Astrocyte of the cerebellum (primary cell): ENCODE results near the gene XXYLT1.
A peak's percentile ranks its signal among the peaks of the same experiment; 100 is the strongest.
"Not testable (repeated sequence)": the region's sequence is repeated elsewhere in the genome, so short reads cannot be mapped to it uniquely, and the experiment has no call there.

Source experiments
- DNase-seq: peaks from one replicate; pipeline ENCODE4 v3.0.0-alpha.2; 2011; ENCODE audit warnings: low read depth
- H3K4me3 ChIP-seq: 2 replicates; pipeline ENCODE4 v1.5.1; 2011; ENCODE audit warnings: mild to moderate bottlenecking, low read depth, low read length, moderate library complexity
- in situ Hi-C: cut with HindIII; loops from 2 replicates; pipeline ENCODE4 v1.10.0; 2017; ENCODE audit warnings: low sequenced_read_pairs
- TF ChIP-seq, protein P1 (sequence below): IDR thresholded peaks from 2 replicates; pipeline ENCODE4 v1.5.1; 2012; ENCODE audit warnings: low read length, low read depth, moderate library complexity, mild to moderate bottlenecking; ENCODE audit errors: missing control alignments

Gene XXYLT1

DNA sequence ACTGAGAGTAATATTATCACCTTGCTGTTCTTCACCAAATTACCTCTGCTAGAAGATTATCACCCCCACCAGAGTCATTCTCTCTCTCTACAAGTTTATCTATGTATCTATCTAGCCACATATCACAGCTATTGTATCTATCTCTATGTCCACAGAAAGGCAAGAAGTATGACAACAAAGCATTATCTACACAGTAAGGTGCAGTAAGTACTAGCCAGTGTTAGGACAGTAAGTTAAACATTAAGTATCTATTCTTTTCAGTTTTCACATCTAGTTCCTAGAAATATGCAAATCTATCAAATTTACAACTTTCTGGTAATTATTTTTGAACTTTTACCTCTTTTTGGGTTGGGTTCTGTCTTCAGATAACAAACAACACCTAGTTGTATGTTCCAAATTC lies 26.5 kb upstream of the XXYLT1 start:
- in situ Hi-C loops, result no loop called here
- DNase-seq, result no peak
- TF ChIP-seq, protein P1, sequence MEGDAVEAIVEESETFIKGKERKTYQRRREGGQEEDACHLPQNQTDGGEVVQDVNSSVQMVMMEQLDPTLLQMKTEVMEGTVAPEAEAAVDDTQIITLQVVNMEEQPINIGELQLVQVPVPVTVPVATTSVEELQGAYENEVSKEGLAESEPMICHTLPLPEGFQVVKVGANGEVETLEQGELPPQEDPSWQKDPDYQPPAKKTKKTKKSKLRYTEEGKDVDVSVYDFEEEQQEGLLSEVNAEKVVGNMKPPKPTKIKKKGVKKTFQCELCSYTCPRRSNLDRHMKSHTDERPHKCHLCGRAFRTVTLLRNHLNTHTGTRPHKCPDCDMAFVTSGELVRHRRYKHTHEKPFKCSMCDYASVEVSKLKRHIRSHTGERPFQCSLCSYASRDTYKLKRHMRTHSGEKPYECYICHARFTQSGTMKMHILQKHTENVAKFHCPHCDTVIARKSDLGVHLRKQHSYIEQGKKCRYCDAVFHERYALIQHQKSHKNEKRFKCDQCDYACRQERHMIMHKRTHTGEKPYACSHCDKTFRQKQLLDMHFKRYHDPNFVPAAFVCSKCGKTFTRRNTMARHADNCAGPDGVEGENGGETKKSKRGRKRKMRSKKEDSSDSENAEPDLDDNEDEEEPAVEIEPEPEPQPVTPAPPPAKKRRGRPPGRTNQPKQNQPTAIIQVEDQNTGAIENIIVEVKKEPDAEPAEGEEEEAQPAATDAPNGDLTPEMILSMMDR, result no peak
- no peak overlapping the region for H3K4me3 ChIP-seq

DNA sequence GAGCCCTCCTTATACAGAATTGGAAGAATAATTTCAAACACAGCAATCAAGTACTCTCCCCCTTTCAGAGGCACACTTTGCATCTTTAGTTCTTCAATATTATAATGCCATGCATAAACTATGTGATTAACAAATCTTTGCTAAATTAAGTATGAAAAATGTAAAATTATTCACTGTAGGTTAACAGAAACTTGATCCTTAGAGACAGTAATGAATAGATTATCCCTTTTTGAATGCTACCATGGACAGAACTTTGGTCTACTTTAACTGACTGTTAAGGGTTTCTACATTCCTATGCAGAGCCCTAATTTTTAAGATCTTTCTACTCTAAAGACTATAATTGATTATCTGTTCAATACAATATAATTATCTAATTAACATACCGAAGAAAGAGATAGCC lies 25.7 kb upstream of the XXYLT1 start:
- TF ChIP-seq, protein P1, result no peak
- in situ Hi-C loops, result no loop called here

DNA sequence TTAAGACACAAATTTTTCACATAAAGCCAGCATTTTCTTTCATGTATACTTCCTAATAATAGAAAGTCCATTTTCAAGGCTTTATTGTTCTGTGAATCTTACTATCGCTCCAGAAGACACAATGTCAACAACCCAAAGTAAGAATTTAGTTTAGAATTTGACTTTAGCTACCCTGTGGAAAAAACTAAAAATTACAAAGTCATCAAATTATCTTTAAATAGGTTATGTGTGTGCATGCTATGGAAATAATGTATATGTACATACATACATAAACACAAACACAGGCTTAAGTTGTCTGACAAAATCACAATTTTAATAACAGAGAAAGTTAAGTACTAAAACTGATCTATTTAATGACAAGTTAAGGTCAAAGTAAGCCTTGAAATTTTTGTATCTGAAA lies 20.2 kb upstream of the XXYLT1 start:
- no peak for DNase-seq
- in situ Hi-C loops, result no loop called here
- TF ChIP-seq, protein P1, result no peak
- H3K4me3 ChIP-seq, result no peak overlapping the region

More for the DNA sequence above, 25.7 kb upstream of the XXYLT1 start:
- H3K4me3 ChIP-seq, result no peak overlapping the region
- no peak for DNase-seq

DNA sequence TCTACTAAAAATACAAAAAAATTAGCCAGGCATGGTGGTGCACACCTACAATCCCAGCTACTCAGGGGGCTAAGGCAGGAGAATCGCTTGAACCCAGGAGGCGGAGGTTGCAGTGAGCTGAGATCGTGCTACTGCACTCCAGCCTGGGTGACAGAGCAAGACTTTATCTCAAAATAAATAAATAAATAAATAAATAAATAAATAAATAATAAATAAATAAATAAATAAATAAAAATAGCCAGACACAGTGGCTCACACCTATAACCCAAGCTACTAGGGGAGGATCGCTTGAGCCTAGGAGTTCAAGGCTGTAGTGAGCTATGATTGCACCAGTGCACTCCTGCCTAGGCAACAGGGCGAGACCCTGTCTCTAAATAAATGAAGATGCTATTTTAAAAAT lies 19.7 kb upstream of the XXYLT1 start:
- H3K4me3 ChIP-seq, in situ Hi-C loops, DNase-seq: not testable (repeated sequence)

DNA sequence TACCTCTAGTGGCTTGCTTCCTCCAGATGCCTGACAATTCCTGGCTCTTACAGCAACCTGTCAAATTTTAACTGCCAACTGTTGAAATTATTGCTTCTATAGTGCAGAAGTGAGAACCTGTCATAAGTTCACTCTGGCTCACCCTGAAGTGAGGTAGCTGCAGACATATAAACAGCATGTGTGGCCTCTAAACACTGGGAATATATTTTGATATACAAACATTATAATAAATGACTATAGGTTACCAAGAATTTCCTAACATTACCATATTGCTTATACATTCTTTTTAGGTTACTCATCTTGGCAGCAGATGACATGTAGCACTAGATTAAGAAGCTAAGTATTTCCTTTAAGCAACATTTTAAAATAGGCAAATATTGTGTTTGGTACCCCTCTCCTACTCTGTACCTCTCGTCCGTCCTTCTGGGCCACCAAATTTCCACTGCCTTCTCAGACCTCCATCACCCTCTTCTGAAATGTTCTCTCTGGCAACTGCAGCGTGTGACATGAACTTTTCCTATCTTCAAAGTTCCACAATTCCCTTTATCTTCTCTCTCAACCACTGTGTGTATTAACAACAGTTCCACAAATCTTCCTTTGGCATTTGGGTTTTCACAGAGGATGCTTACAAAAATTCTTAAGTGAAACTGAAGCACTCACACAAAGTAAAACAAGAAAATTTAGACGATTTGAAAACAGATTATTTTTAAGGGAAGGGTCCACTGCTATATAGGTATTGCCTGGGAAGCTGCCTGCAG lies 15.3 kb upstream of the XXYLT1 start:
- DNase-seq, result peak; percentile 18
- in situ Hi-C loops, result no loop called here
- H3K4me3 ChIP-seq, result no peak overlapping the region
- TF ChIP-seq, protein P1, result no peak

DNA sequence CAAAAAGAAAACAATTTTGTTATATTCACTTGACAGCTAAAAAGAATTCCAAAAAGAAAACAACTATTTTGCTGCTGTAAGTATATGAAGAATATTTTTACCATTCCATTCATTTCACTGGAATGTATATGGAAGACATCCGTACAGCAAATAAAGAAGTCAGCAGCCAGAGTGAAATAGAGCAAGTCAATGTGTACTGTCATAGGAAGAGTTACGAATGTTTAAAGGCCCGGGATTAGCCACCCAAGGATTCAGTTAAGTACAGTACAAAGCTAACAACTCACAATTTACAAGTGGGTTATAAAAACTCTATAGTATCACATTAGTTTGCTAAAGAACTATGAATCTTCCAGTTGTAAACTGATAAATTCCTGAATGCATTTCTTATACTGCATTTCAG lies 14.4 kb upstream of the XXYLT1 start:
- DNase-seq, result no peak
- in situ Hi-C loops, result no loop called here
- TF ChIP-seq, protein P1, result no peak
- no peak overlapping the region for H3K4me3 ChIP-seq

DNA sequence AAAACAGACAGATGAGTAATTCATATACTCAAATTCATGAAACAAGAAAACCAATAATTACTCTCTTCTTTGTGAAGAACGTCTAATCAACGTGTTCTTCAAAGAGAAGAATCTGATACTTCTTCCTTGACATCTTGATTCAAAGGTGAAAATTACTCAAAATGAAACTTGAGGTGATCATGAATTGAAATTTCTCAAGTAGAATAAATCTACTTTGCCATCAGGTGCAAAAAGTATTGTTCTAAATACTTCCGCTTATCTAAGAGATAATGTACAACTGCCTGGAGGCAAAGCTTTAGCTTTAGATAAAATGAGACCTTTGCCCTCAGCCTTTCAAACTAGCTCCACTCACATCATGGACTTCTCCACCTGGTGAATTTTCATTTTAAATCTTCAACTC lies 13.9 kb upstream of the XXYLT1 start:
- DNase-seq, result no peak
- H3K4me3 ChIP-seq, result no peak overlapping the region

More for the DNA sequence above, 13.9 kb upstream of the XXYLT1 start:
- TF ChIP-seq, protein P1, result no peak
- in situ Hi-C loops, result no loop called here
